HCT116 (cell line): ENCODE data around the gene HAAO.

Source experiments
- CTCF ChIP-seq, 3 experiments: fragments of 200-600 bp in 1 of 3; sonication (generic) in 1 of 3; IDR thresholded peaks in 2 of 3; conservative IDR thresholded peaks in 1 of 3; 2 replicates each; pipeline ENCODE4 v1.5.1; 2012 to 2017; ENCODE audit warnings: low read depth in 2 of 3, low read length in 2 of 3, antibody characterized with exemption in 1 of 3, borderline replicate concordance in 1 of 3, control low read depth in 1 of 3, mild to moderate bottlenecking in 1 of 3, mixed read lengths in 1 of 3, mixed run types in 1 of 3, moderate library complexity in 1 of 3; ENCODE audit not compliant: insufficient read depth in 1 of 3
- EGR1 ChIP-seq: IDR thresholded peaks from 2 replicates; pipeline ENCODE4 v1.6.1; 2012; ENCODE audit warnings: low read depth
- EZH2phosphoT487 ChIP-seq: fragments of 200-600 bp; IDR thresholded peaks from 2 replicates; pipeline ENCODE4 v1.6.1; 2018; ENCODE audit warnings: antibody characterized with exemption, borderline replicate concordance
- POLR2A ChIP-seq: IDR thresholded peaks from 2 replicates; pipeline ENCODE4 v1.7.0; 2011; ENCODE audit warnings: borderline replicate concordance; ENCODE audit not compliant: insufficient read depth, insufficient read length; ENCODE audit errors: extremely low read depth
- RAD21 ChIP-seq: IDR thresholded peaks from 2 replicates; pipeline ENCODE4 v1.6.1; 2012; ENCODE audit warnings: low read depth, mild to moderate bottlenecking
- TF ChIP-seq, protein P1 (sequence below): IDR thresholded peaks from 2 replicates; pipeline ENCODE4 v1.6.1; 2012; ENCODE audit warnings: low read depth
- TF ChIP-seq, protein P2 (sequence below): IDR thresholded peaks from 2 replicates; pipeline ENCODE4 v1.6.1; 2012

DNA sequence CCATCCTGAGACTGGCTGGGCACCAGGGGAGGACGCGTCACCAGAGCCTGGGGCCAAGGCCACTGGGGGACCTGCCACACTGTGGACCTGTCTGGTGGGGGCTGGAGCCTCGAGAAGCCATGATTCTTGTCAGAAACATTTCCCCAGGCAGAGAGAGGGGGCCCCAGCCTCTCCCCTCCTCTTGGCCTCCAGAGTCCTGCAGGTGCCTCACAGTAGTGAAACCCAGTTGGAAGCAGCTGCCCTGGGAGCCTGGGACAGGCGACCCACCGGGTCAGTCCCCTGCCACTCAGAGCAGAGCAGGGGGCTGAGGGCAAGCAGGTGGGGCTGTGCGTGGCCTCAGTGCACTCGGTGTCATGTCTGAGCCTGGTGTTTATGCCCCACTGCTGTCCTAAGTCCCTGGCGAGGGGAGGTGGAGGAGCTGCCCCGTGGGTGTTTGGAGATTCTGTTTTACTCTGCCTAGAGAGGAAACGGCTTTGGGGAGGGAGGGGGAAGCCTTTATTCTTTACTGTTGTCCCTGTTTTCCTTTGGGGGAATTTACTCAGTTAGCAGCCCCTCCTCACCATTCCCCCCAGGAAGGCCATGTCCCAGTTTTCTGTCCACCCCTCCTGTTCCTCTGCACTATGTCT lies 36.1 kb downstream of the HAAO start:
- TF ChIP-seq POLR2A (no peak), EZH2phosphoT487 (no peak), CTCF (IDR thresholded peaks at IDR 0.05 in 2 of 3, conservative IDR thresholded peaks at IDR 0.05 in 1 of 3; ENCODE audit: borderline replicate concordance in 1 of 3, insufficient read depth in 1 of 3, low read depth in 2 of 3, low read length in 2 of 3) (no peak), EGR1 (no peak), RAD21 (no peak)
- TF ChIP-seq, protein P1, sequence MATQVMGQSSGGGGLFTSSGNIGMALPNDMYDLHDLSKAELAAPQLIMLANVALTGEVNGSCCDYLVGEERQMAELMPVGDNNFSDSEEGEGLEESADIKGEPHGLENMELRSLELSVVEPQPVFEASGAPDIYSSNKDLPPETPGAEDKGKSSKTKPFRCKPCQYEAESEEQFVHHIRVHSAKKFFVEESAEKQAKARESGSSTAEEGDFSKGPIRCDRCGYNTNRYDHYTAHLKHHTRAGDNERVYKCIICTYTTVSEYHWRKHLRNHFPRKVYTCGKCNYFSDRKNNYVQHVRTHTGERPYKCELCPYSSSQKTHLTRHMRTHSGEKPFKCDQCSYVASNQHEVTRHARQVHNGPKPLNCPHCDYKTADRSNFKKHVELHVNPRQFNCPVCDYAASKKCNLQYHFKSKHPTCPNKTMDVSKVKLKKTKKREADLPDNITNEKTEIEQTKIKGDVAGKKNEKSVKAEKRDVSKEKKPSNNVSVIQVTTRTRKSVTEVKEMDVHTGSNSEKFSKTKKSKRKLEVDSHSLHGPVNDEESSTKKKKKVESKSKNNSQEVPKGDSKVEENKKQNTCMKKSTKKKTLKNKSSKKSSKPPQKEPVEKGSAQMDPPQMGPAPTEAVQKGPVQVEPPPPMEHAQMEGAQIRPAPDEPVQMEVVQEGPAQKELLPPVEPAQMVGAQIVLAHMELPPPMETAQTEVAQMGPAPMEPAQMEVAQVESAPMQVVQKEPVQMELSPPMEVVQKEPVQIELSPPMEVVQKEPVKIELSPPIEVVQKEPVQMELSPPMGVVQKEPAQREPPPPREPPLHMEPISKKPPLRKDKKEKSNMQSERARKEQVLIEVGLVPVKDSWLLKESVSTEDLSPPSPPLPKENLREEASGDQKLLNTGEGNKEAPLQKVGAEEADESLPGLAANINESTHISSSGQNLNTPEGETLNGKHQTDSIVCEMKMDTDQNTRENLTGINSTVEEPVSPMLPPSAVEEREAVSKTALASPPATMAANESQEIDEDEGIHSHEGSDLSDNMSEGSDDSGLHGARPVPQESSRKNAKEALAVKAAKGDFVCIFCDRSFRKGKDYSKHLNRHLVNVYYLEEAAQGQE = no peak
- TF ChIP-seq, protein P2, sequence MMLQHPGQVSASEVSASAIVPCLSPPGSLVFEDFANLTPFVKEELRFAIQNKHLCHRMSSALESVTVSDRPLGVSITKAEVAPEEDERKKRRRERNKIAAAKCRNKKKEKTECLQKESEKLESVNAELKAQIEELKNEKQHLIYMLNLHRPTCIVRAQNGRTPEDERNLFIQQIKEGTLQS = no peak
